HG03045 (cell line): ENCODE data around the gene HCCS.

Source experiments
- ATAC-seq: cut with Tn5 transposase; IDR thresholded peaks from one replicate; pipeline ENCODE4 v1.9.1; 2021; ENCODE audit warnings: mild to moderate bottlenecking, moderate library complexity; ENCODE audit not compliant: unreplicated experiment

Gene HCCS

GRCh38 chrX:11111037-11111851, at the start of gene HCCS:
TSS of gene HCCS (plus strand) at chrX:11111332. CDS start at chrX:11112061, 729 bp downstream.
- ATAC-seq = peak; percentile 97

GRCh38 chrX:11064276-11064675, 46.9 kb upstream of the HCCS start:
- ATAC-seq = no peak

- no peak for ATAC-seq
Measured at GRCh38 chrX:11064851-11065600, 46.1 kb upstream of the HCCS start.

- ATAC-seq = no peak
Measured at GRCh38 chrX:11066812-11067211, 44.3 kb upstream of the HCCS start.

GRCh38 chrX:11073381-11073780, 37.8 kb upstream of the HCCS start:
- no peak for ATAC-seq

- no peak for ATAC-seq
Measured at GRCh38 chrX:11080741-11081305, 30.3 kb upstream of the HCCS start.

- ATAC-seq = no peak
Measured at GRCh38 chrX:11081511-11081910, 29.6 kb upstream of the HCCS start.

- no peak for ATAC-seq
Measured at GRCh38 chrX:11085305-11085704, 25.8 kb upstream of the HCCS start.

GRCh38 chrX:11089802-11090201, 21.3 kb upstream of the HCCS start:
- no peak for ATAC-seq

- ATAC-seq = no peak
Measured at GRCh38 chrX:11097933-11098332, 13.2 kb upstream of the HCCS start.

- ATAC-seq = no peak
Measured at GRCh38 chrX:11099465-11099864, 11.7 kb upstream of the HCCS start.

- ATAC-seq = no peak
Measured at GRCh38 chrX:11100281-11101035, 10.7 kb upstream of the HCCS start.

- ATAC-seq = no peak
Measured at GRCh38 chrX:11103006-11103405, 8.1 kb upstream of the HCCS start.

- no peak for ATAC-seq
Measured at GRCh38 chrX:11103751-11104150, 7.4 kb upstream of the HCCS start.

GRCh38 chrX:11105080-11105479, 6.1 kb upstream of the HCCS start:
- ATAC-seq = no peak

- no peak for ATAC-seq
Measured at GRCh38 chrX:11108253-11108941, 2.7 kb upstream of the HCCS start.

GRCh38 chrX:11109968-11110367, 1.2 kb upstream of the HCCS start:
- no peak for ATAC-seq

GRCh38 chrX:11111947-11112346, 815 bp downstream of the HCCS start:
- no peak for ATAC-seq

GRCh38 chrX:11113731-11114130, 2.6 kb downstream of the HCCS start:
- ATAC-seq = no peak

GRCh38 chrX:11117745-11118144, 6.6 kb downstream of the HCCS start:
- ATAC-seq = no peak
